GM12801 (cell line): Measurements from ENCODE around the gene SH3BP4.

Source experiments
- TF ChIP-seq, protein P1 (sequence below): IDR thresholded peaks from one replicate; pipeline ENCODE4 v1.5.1; 2011; ENCODE audit warnings: control low read depth; ENCODE audit not compliant: insufficient read length; ENCODE audit errors: extremely low read depth

SH3BP4 gene

DNA sequence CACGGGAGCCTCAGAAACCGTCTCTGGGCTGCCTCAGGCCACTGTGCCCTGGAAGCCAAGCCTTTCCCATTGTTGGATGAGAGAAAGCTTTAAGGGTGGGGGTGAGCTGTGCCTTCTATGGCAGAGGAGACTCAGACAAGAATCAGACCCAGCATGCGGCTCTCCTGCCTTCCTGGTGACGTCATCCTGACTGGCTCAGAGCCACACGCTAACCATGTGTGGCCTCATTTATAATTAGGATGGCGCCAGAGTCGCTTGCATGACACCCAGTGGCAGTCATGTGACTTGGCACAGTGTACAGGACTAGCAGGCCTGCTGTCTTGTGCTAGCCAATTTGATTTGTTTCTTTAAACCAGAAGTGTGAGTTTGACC, 99.1 kb downstream of the SH3BP4 start:
- TF ChIP-seq, protein P1, sequence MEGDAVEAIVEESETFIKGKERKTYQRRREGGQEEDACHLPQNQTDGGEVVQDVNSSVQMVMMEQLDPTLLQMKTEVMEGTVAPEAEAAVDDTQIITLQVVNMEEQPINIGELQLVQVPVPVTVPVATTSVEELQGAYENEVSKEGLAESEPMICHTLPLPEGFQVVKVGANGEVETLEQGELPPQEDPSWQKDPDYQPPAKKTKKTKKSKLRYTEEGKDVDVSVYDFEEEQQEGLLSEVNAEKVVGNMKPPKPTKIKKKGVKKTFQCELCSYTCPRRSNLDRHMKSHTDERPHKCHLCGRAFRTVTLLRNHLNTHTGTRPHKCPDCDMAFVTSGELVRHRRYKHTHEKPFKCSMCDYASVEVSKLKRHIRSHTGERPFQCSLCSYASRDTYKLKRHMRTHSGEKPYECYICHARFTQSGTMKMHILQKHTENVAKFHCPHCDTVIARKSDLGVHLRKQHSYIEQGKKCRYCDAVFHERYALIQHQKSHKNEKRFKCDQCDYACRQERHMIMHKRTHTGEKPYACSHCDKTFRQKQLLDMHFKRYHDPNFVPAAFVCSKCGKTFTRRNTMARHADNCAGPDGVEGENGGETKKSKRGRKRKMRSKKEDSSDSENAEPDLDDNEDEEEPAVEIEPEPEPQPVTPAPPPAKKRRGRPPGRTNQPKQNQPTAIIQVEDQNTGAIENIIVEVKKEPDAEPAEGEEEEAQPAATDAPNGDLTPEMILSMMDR = no peak

DNA sequence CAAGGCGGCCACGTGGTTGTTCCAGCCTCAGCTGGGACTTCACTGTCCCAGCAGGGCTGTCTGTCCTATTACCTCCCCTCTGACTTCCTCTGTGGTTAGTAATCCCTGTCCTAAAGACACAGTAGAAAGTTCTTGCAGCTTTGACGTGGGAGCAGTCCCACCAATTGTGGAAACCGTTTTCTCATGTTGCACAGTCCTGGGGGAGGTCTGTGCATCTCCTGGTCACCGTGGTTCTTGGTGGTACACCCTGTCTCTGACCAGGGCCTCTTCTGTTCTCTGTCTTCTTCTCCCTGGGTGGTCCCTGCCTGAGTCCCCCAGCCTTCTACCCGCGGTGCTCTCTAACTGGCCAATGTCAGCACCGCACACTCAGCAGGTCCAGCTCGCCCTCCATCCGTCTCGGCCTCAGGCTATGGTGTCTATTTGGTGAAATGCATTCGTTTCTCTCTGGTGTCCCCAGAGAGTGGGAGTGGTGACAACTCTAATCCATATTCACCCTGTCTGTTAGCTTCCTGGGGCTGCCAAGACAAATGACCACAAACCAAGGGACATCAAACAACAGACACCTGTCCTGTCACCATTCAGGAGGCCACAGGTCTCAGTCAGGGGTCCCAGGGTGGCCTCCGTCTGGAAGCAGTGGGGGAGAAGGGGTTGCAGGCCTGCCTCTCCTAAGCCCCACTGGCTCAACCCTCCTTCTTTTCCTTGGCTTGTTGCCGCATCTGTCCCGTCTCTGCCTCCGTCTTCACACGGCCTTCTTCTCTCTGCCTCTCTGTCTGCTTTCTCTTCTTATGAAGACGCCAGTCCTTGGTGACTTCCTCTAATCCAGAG, 99.8 kb downstream of the SH3BP4 start:
- TF ChIP-seq, protein P1 = no peak

DNA sequence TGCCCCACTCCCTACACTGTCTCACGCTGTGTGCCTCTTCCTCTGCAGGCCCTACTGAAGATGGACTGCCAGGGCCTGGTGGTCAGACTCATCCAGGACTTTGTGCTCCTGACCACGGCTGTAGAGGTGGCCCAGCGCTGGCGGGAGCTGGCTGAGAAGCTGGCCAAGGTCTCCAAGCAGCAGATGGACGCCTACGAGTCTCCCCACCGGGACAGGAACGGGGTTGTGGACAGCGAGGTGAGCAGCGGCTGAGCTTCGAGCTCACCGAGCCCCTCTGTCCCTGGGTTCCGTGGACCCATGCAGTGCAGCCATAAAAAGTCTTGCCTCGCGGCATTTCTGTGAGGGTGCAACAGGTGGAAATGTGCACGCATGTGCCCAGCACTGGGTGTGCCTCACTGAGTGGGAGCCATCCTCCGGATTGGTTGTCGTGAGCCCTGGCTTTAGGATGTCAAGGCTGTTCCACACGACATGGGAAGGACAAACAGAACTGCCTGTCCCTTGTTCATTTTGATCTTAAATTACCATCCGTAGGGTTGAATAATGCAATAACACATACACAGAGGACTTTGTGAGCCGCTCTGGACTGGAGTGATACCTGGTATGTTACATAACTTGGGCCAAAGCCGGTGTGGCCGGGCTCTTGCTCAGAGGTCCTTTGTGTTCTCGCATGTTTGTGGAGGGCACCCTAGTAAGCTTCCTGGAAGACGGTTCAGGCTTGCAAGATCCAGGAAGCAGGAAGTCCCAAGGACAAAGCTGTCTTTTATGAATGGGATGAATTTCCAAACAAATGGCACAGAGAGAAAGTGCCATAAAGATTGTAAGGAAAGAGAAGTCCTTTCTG, 100.9 kb downstream of the SH3BP4 start:
- TF ChIP-seq, protein P1 = no peak

DNA sequence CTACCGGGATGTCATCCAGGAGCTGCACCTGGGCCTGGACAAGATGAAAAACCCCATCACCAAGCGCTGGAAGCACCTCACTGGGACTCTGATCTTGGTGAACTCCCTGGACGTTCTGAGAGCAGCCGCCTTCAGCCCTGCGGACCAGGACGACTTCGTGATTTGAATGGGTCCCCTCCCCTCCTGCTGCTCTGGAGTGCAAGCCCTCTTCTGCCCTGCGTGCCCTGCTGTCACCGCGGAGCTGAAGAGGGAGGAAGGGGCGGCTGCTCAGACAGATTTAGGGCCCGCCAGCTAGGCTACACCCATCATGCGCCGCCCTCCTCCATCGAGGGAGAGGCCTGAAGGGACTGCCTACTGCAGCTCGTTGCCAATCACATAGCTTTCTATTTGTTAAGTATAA, 101.8 kb downstream of the SH3BP4 start:
- TF ChIP-seq, protein P1 = no peak

GRCh38 chr2:235054475-235054874, 102.7 kb downstream of the SH3BP4 start:
- TF ChIP-seq, protein P1 = no peak

GRCh38 chr2:235054919-235055318, 103.1 kb downstream of the SH3BP4 start:
- TF ChIP-seq, protein P1 = no peak

GRCh38 chr2:235055891-235056516, 104.2 kb downstream of the SH3BP4 start:
- TF ChIP-seq, protein P1 = no peak
